Tongue (tissue), 2 donors: ENCODE results near the gene ADAM17. TPM values are rescaled to one million over a fixed set of nuclear protein-coding genes. Genes with fewer than 3 reads are reported as not detected.
"Not testable (repeated sequence)": the region's sequence is repeated elsewhere in the genome, so short reads cannot be mapped to it uniquely, and the experiment has no call there.

Experiments used
- DNase-seq: peaks from one replicate; pipeline ENCODE4 v3.0.0-alpha.2; 2015
- total RNA-seq: library from RNA; depleted of rRNA; stranded (reverse); fragments of >200 nt; gene quantifications from one replicate; pipeline ENCODE4 v1.2.3, GENCODE V29; 2014

The ADAM17 gene
- total RNA-seq, 1 donor from 2014 or later: 29.8 TPM

GRCh38 chr2:9519250-9519649 is 36.4 kb downstream of the ADAM17 start:
- peak; percentile 11 for DNase-seq

- DNase-seq: no peak
Measured at GRCh38 chr2:9518780-9519179, 36.9 kb downstream of the ADAM17 start.

- DNase-seq: no peak
Measured at GRCh38 chr2:9518163-9518562, 37.5 kb downstream of the ADAM17 start.

GRCh38 chr2:9517118-9517782 is 38.4 kb downstream of the ADAM17 start:
- no peak for DNase-seq

- not testable (repeated sequence) for DNase-seq
Measured at GRCh38 chr2:9513946-9514345, 41.7 kb downstream of the ADAM17 start.

- DNase-seq: no peak
Measured at GRCh38 chr2:9508931-9509330, 46.7 kb downstream of the ADAM17 start.

GRCh38 chr2:9498210-9498609 is 57.4 kb downstream of the ADAM17 start:
- DNase-seq: no peak

- no peak for DNase-seq
Measured at GRCh38 chr2:9497017-9497416, 58.6 kb downstream of the ADAM17 start.

GRCh38 chr2:9494081-9494480 is 61.5 kb downstream of the ADAM17 start:
- no peak for DNase-seq

GRCh38 chr2:9493478-9493877 is 62.2 kb downstream of the ADAM17 start:
- DNase-seq: no peak

GRCh38 chr2:9492927-9493326 is 62.7 kb downstream of the ADAM17 start:
- DNase-seq: no peak

- DNase-seq: no peak
Measured at GRCh38 chr2:9490789-9491188, 64.8 kb downstream of the ADAM17 start.

- DNase-seq: no peak
Measured at GRCh38 chr2:9488583-9489547, 66.8 kb downstream of the ADAM17 start.

GRCh38 chr2:9484533-9484932 is 71.1 kb downstream of the ADAM17 start:
- DNase-seq: no peak

GRCh38 chr2:9483107-9483506 is 72.5 kb downstream of the ADAM17 start:
- DNase-seq: no peak

- DNase-seq: no peak
Measured at GRCh38 chr2:9480157-9480556, 75.5 kb downstream of the ADAM17 start.

GRCh38 chr2:9478526-9478925 is 77.1 kb downstream of the ADAM17 start:
- DNase-seq: no peak

GRCh38 chr2:9477914-9478313 is 77.7 kb downstream of the ADAM17 start:
- no peak for DNase-seq

- DNase-seq: peak; percentile 72
Measured at GRCh38 chr2:9474361-9475057, 81.1 kb downstream of the ADAM17 start, which contains the start of gene IAH1. TSS of gene IAH1 (plus strand) at chr2:9474551. CDS start at chr2:9474567, 16 bp downstream.

GRCh38 chr2:9473985-9474360 is 81.7 kb downstream of the ADAM17 start:
- DNase-seq: peak; percentile 69

GRCh38 chr2:9473308-9473984 is 82.2 kb downstream of the ADAM17 start:
- no peak for DNase-seq

GRCh38 chr2:9472511-9472910 is 83.1 kb downstream of the ADAM17 start:
- DNase-seq: no peak
